PC-3 (cell line): Measurements from ENCODE around the gene MRC1. TPM values are rescaled to one million over a fixed set of nuclear protein-coding genes. Genes with fewer than 3 reads are reported as not detected.
A peak's percentile ranks its signal among the peaks of the same experiment; 100 is the strongest.

Experiments
- ATAC-seq: fragments of 200-7000 bp; cut with Tn5 transposase; 2 replicates; pipeline ENCODE4 v1.9.1; 2020; ENCODE audit warnings: mild to moderate bottlenecking, moderate library complexity
- BruUV-seq: library from RNA; stranded (reverse); fragments of 400-500 nt; replicated peaks from 2 replicates; lab custom pipeline; 2021; lab: Mats Ljungman, UMichigan
- CTCF ChIA-PET: fragments of 300-600 bp; sonication (Branson Sonifier 250); formaldehyde crosslinking; loops from one replicate; lab custom pipeline; 2022; ENCODE audit warnings: antibody characterized with exemption; lab: Charles Lee
- POLR2A ChIA-PET: fragments of 300-600 bp; sonication (Branson Sonifier 250); formaldehyde crosslinking; loops from one replicate; lab custom pipeline; 2022; ENCODE audit warnings: antibody characterized with exemption; ENCODE audit not compliant: unreplicated experiment; lab: Charles Lee
- DNase-seq: peaks from one replicate; pipeline ENCODE4 v3.0.0-alpha.2; 2015
- H2AFZ ChIP-seq: fragments of 300-600 bp; sonication (generic); 2 replicates; pipeline ENCODE4 v1.6.0; 2016; ENCODE audit warnings: antibody characterized with exemption, low read length
- H3F3A ChIP-seq: fragments of 300-600 bp; sonication (generic); one replicate; pipeline ENCODE4 v1.6.0; 2017; ENCODE audit warnings: antibody characterized with exemption, low read length, control low read depth, mild to moderate bottlenecking; ENCODE audit not compliant: unreplicated experiment
- H3K27ac ChIP-seq: fragments of 300-600 bp; sonication (generic); 2 replicates; pipeline ENCODE4 v1.5.1; 2016; ENCODE audit warnings: mild to moderate bottlenecking, low read length
- H3K27me3 ChIP-seq: fragments of 300-600 bp; sonication (generic); 2 replicates; pipeline ENCODE4 v1.6.1; 2016; ENCODE audit warnings: low read length, mixed read lengths
- H3K36me3 ChIP-seq: fragments of 300-600 bp; sonication (generic); 2 replicates; pipeline ENCODE4 v1.6.1; 2016; ENCODE audit warnings: low read depth, mixed run types, low read length, mixed read lengths
- H3K4me1 ChIP-seq: fragments of 300-600 bp; sonication (generic); 2 replicates; pipeline ENCODE4 v1.5.1; 2016; ENCODE audit warnings: low read length; ENCODE audit not compliant: insufficient read depth
- H3K4me2 ChIP-seq: fragments of 300-600 bp; sonication (generic); 2 replicates; pipeline ENCODE4 v1.6.0; 2016; ENCODE audit warnings: low read length
- H3K4me3 ChIP-seq: fragments of 300-600 bp; sonication (generic); 2 replicates; pipeline ENCODE4 v1.5.1; 2016; ENCODE audit warnings: mild to moderate bottlenecking, low read length, mixed read lengths
- H3K79me2 ChIP-seq: fragments of 300-600 bp; sonication (generic); 2 replicates; pipeline ENCODE4 v1.6.1; 2017; ENCODE audit warnings: low read length, mixed read lengths
- H3K9ac ChIP-seq: fragments of 300-600 bp; sonication (generic); 2 replicates; pipeline ENCODE4 v1.6.0; 2016; ENCODE audit warnings: mild to moderate bottlenecking, low read length
- H3K9me2 ChIP-seq: fragments of 300-600 bp; sonication (generic); replicated peaks from 2 replicates; pipeline ENCODE4 v1.6.1; 2016; ENCODE audit warnings: mixed run types, low read length, mixed read lengths
- H3K9me3 ChIP-seq: fragments of 300-600 bp; sonication (generic); 2 replicates; pipeline ENCODE4 v1.6.1; 2016; ENCODE audit warnings: low read length, mixed read lengths
- H4K20me1 ChIP-seq: fragments of 300-600 bp; sonication (generic); 2 replicates; pipeline ENCODE4 v1.6.1; 2016; ENCODE audit warnings: low read length, mixed read lengths
- CTCF ChIP-seq: fragments of 300-600 bp; sonication (generic); conservative IDR thresholded peaks from 2 replicates; pipeline ENCODE4 v1.5.1; 2017; ENCODE audit warnings: antibody characterized with exemption, low read depth, mild to moderate bottlenecking, low read length
- EZH2 ChIP-seq: fragments of 300-600 bp; sonication (generic); IDR thresholded peaks from one replicate; pipeline ENCODE4 v1.6.1; 2017; ENCODE audit warnings: antibody characterized with exemption, mild to moderate bottlenecking, low read length; ENCODE audit not compliant: unreplicated experiment
- EZH2phosphoT487 ChIP-seq: fragments of 300-600 bp; sonication (generic); IDR thresholded peaks from 2 replicates; pipeline ENCODE4 v1.6.1; 2018; ENCODE audit warnings: mild to moderate bottlenecking, antibody characterized with exemption, low read length, borderline replicate concordance
- intact Hi-C: fragments of 100-400 bp; cut with micrococcal nuclease; formaldehyde crosslinking; loops from 2 replicates; pipeline ENCODE4 v1.9.0; 2023
- total RNA-seq: library from RNA; depleted of rRNA; stranded (reverse); fragments of >200 nt; gene quantifications from 2 replicates; pipeline ENCODE4 v1.2.3, GENCODE V29; 2014

The MRC1 gene
- total RNA-seq, 1 experiment from 2014 or later: not detected

GRCh38 chr10:17802350-17802749 is 6.8 kb upstream of the MRC1 start:
- H2AFZ ChIP-seq: no peak overlapping the region
- ATAC-seq: no peak
- H3K79me2 ChIP-seq: no peaks in the 10 kb centered on the region
- POLR2A ChIA-PET: no interaction called here
- no TSS peak for BruUV-seq
- TF ChIP-seq EZH2phosphoT487 (no peak), CTCF (no peak), EZH2 (no peak)
- CTCF ChIA-PET: no interaction called here
- H3K36me3 ChIP-seq: no peaks in the 10 kb centered on the region
- H3K9me2 ChIP-seq: no peaks in the 10 kb centered on the region
- no peak overlapping the region for H3K4me2 ChIP-seq
- H4K20me1 ChIP-seq: no peaks in the 10 kb centered on the region
- no peak for DNase-seq
- no peaks in the 10 kb centered on the region for H3K9me3 ChIP-seq
- no peak overlapping the region for H3K27ac ChIP-seq
- H3K4me1 ChIP-seq: peaks cover 10% of the 10 kb centered on the region; the same call in 1 of the 2 replicates
- no peaks in the 10 kb centered on the region for H3F3A ChIP-seq
- H3K4me3 ChIP-seq: no peak overlapping the region
- H3K27me3 ChIP-seq: no peaks in the 10 kb centered on the region
- intact Hi-C loops: no loop called here
- no peak overlapping the region for H3K9ac ChIP-seq

- Histone ChIP-seq H3K27me3 (no peaks in the 10 kb centered on the region), H3K4me3 (no peak overlapping the region), H3K9me2 (no peaks in the 10 kb centered on the region), H3K36me3 (no peaks in the 10 kb centered on the region), H3K4me2 (no peak overlapping the region), H3K9ac (no peak overlapping the region), H3K27ac (no peak overlapping the region), H2AFZ (no peak overlapping the region), H3K9me3 (no peaks in the 10 kb centered on the region), H3K4me1 (peaks cover 10% of the 10 kb centered on the region; the same call in 1 of the 2 replicates), H3F3A (no peaks in the 10 kb centered on the region), H4K20me1 (no peaks in the 10 kb centered on the region), H3K79me2 (no peaks in the 10 kb centered on the region)
- POLR2A ChIA-PET: interaction anchor here (0.5 kb wide), 1 partner anchor 383 kb away, joined by 3 read pairs; no protein-coding TSS in a partner anchor
- no peak for TF ChIP-seq CTCF
- peak; percentile 67 for ATAC-seq
- intact Hi-C loops: no loop called here
- peak; percentile 20 for DNase-seq
- no TSS peak for BruUV-seq
- CTCF ChIA-PET: no interaction called here
Observed at GRCh38 chr10:17802976-17803375, 6.2 kb upstream of the MRC1 start.

GRCh38 chr10:17805330-17805729 is 3.8 kb upstream of the MRC1 start:
- Histone ChIP-seq H3K4me2 (no peak overlapping the region), H3K4me3 (no peak overlapping the region), H3K9ac (no peak overlapping the region), H3K27ac (no peak overlapping the region), H3K36me3 (no peaks in the 10 kb centered on the region), H4K20me1 (no peaks in the 10 kb centered on the region), H2AFZ (no peak overlapping the region), H3K4me1 (peaks cover 10% of the 10 kb centered on the region; the same call in 1 of the 2 replicates), H3K27me3 (no peaks in the 10 kb centered on the region), H3K79me2 (no peaks in the 10 kb centered on the region), H3K9me3 (no peaks in the 10 kb centered on the region), H3K9me2 (no peaks in the 10 kb centered on the region), H3F3A (no peaks in the 10 kb centered on the region)
- ChIA-PET POLR2A (no interaction called here), CTCF (no interaction called here)
- intact Hi-C loops: no loop called here
- BruUV-seq: no TSS peak
- TF ChIP-seq CTCF (no peak), EZH2 (no peak), EZH2phosphoT487 (no peak)
- no peak for DNase-seq
- ATAC-seq: no peak
